ENCODE measurements around the gene PLCH1. TPM values are rescaled to one million over a fixed set of nuclear protein-coding genes. Genes with fewer than 3 reads are reported as not detected.

The PLCH1 gene
- polyA plus RNA-seq, 1 experiment, result 0.06 TPM

- no peak for TF ChIP-seq CTCF (IDR thresholded peaks at IDR 0.05; ENCODE audit: insufficient read depth, low read depth, low read length)
- CTCF ChIA-PET, result no interaction called here
- no peak for DNase-seq (ENCODE audit: low read depth)
- POLR2A ChIA-PET, result no interaction called here
- Histone ChIP-seq H3K36me3 (ENCODE audit: control insufficient read depth, insufficient read depth, low read length) (no peaks in the 10 kb centered on the region), H3K4me3 (ENCODE audit: low read depth, low read length) (no peak overlapping the region), H3K27me3 (ENCODE audit: control insufficient read depth, insufficient read depth, low read length) (no peaks in the 10 kb centered on the region)
Measured at GRCh38 chr3:155555479-155556060, 189.3 kb downstream of the PLCH1 start.

GRCh38 chr3:155554777-155555451 lies 190.0 kb downstream of the PLCH1 start:
- TF ChIP-seq CTCF (IDR thresholded peaks at IDR 0.05; ENCODE audit: insufficient read depth, low read depth, low read length), result no peak
- Histone ChIP-seq H3K27me3 (ENCODE audit: control insufficient read depth, insufficient read depth, low read length) (no peaks in the 10 kb centered on the region), H3K4me3 (ENCODE audit: low read depth, low read length) (no peak overlapping the region), H3K36me3 (ENCODE audit: control insufficient read depth, insufficient read depth, low read length) (no peaks in the 10 kb centered on the region)
- no peak for DNase-seq (ENCODE audit: low read depth)
- ChIA-PET CTCF (no interaction called here), POLR2A (no interaction called here)

GRCh38 chr3:155553780-155554179 lies 191.1 kb downstream of the PLCH1 start:
- H3K27me3 ChIP-seq (ENCODE audit: control insufficient read depth, insufficient read depth, low read length), result no peaks in the 10 kb centered on the region
- no peak for TF ChIP-seq CTCF (IDR thresholded peaks at IDR 0.05; ENCODE audit: insufficient read depth, low read depth, low read length)
- no peak overlapping the region for H3K4me3 ChIP-seq (ENCODE audit: low read depth, low read length)
- H3K36me3 ChIP-seq (ENCODE audit: control insufficient read depth, insufficient read depth, low read length), result no peaks in the 10 kb centered on the region
- CTCF ChIA-PET, result no interaction called here
- DNase-seq (ENCODE audit: low read depth), result no peak
- POLR2A ChIA-PET, result no interaction called here

GRCh38 chr3:155553326-155553725 lies 191.5 kb downstream of the PLCH1 start:
- DNase-seq (ENCODE audit: low read depth), result no peak
- Histone ChIP-seq H3K27me3 (ENCODE audit: control insufficient read depth, insufficient read depth, low read length) (no peaks in the 10 kb centered on the region), H3K4me3 (ENCODE audit: low read depth, low read length) (no peak overlapping the region), H3K36me3 (ENCODE audit: control insufficient read depth, insufficient read depth, low read length) (no peaks in the 10 kb centered on the region)
- ChIA-PET POLR2A (no interaction called here), CTCF (no interaction called here)
- no peak for TF ChIP-seq CTCF (IDR thresholded peaks at IDR 0.05; ENCODE audit: insufficient read depth, low read depth, low read length)

- Histone ChIP-seq H3K27me3 (ENCODE audit: control insufficient read depth, insufficient read depth, low read length) (no peaks in the 10 kb centered on the region), H3K36me3 (ENCODE audit: control insufficient read depth, insufficient read depth, low read length) (no peaks in the 10 kb centered on the region), H3K4me3 (ENCODE audit: low read depth, low read length) (no peak overlapping the region)
- TF ChIP-seq CTCF (IDR thresholded peaks at IDR 0.05; ENCODE audit: insufficient read depth, low read depth, low read length), result no peak
- ChIA-PET CTCF (no interaction called here), POLR2A (no interaction called here)
- no peak for DNase-seq (ENCODE audit: low read depth)
Measured at GRCh38 chr3:155550391-155550790, 194.5 kb downstream of the PLCH1 start.

All from BJ (cell line).